ENCODE results near the gene MRPS35.

DNA sequence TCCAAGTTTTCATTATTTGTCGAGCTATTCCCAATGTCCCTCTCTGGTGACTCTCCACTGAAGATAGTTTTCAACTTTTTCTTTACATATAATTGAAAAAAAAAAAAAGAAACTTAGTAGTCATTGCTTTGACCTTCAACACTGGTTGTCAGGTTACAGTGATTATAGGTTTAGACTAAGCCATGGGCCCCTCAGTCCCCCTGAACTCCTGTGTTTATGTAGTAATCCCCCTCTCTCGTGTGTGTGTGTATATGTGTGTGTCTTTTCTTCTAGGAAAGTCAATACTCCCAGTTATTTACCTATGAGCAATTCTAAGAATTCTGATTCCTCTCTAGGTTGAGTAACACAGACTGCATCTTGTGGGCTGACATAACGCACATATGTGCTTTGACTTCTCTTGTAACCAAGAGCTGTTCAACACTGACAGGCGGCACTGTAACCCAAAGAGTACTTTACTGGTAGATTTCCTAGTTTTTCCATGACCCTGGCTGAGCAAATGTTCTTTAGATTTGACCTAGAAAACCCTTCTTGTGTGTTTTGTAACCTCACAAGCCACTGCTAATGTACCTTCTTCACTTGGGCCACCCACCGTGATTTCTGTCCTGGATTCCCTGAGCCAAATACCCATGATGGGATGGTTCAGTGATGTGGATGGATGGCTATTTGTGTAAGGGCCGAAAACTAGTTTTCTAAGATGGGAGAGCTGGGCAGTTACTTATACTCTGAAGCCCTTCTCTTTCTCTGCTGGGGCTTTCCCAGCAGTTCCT lies 84.4 kb downstream of the MRPS35 start:
- no peak for TF ChIP-seq YY1 (IDR thresholded peaks at IDR 0.05; ENCODE audit: insufficient read depth, insufficient read length)
- TF ChIP-seq ZNF274 (IDR thresholded peaks at IDR 0.05; ENCODE audit: low read depth, low read length), result no peak
